HG03457 (cell line): ENCODE results near the gene ZNF396.

Experiments
- ATAC-seq: cut with Tn5 transposase; IDR thresholded peaks from one replicate; pipeline ENCODE4 v1.9.1; 2021; ENCODE audit warnings: moderate number of reproducible peaks; ENCODE audit not compliant: unreplicated experiment

ZNF396 gene

DNA sequence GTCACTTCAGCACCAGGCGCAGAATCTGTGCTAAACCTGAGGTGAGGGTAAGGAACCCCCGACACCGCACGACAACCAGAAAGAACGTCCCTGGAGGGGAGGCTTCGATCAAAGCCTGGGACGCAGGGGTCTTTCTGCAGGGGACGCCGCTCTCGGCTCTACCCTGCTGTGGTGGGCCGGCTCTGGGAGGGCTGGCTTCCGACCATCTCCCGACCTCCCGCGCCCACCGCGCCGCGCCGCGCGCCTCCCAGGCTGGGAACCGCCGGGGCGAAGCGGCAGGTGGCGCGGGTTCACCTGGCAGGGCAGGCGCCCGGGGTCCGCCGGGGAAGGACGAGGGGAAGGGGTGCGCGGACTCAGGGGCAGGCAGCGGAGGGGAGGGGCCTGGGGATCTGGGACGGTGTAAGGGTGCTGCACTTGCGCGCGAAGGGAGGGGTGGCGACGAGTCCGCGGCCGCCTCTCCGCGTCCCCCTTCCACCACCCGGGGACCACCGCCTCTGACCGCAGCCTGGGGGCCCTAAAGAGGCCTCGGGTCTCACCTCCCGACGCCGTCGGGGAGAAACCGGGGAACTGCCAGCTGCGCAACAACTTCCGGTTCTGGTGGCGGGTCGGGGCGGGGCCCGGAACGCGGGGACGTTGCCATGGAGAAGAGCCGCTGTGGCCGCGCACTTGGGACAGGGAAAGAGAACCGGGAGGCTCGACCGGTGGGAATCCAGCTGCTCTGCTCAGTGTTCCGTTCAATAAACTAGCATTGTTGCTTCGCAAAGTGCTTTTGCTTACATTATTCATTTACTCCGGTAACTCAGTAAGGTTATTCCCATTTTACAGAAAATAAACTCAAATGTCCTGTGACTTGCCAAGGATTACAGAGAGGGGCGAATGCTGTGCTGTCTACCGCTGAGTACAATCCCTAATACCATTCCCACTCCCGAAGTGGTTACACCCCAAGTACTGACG, at the start of gene ZNF396:
Gene ZNF396 (minus strand): TSS at position 596 of the 954 bp plus-strand sequence. CDS start 3,045 bp downstream, outside the sequence.
- ATAC-seq: peak; percentile 76

DNA sequence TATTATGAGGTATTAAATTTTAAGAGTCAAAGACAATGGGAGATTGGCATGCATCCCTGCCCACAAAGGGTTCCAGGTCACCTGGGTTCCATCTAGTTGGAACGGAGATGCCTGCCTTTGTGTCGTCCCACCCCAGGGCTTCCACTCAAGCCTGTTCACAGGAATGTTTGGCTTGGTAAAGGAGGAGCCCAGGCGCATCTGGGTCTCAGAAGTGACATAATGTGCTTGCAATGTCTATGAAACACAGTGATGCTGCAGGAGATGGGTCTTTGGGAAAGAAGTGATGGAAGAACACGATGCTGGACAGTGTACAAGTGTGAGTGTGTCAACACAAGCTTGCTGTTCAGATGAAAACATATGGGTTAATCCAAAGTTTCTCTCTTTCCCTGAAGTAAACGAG, 49.6 kb upstream of the ZNF396 start:
- no peak for ATAC-seq

- no peak for ATAC-seq
These were observed 47.2 kb upstream of the ZNF396 start for GRCh38 chr18:35424356-35424755.

GRCh38 chr18:35422237-35422636, 45.1 kb upstream of the ZNF396 start:
- ATAC-seq: no peak

GRCh38 chr18:35418610-35419009, 41.5 kb upstream of the ZNF396 start:
- ATAC-seq: no peak

- no peak for ATAC-seq
These were observed 40.1 kb upstream of the ZNF396 start for GRCh38 chr18:35417223-35417622.

GRCh38 chr18:35415511-35416073, 38.5 kb upstream of the ZNF396 start:
- ATAC-seq: no peak

DNA sequence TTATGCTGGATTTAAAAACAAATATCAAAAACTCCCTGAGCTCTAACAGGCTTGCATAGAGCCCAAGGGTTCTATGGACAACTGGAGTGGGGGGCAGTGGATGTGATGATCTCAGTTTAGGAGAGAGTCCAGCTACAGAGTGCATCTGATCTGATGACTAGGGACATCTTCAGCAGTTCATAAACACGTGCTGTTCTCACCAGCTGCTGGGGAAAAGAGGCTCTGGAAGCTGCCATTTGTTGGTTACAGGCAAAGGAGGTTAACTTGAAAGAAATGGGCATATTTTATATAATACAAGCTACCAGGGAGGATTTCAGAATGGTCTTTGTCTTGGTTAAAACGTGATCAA, 36.0 kb upstream of the ZNF396 start:
- no peak for ATAC-seq

- ATAC-seq: no peak
These were observed 34.7 kb upstream of the ZNF396 start for GRCh38 chr18:35411625-35412351.

- ATAC-seq: no peak
These were observed 33.4 kb upstream of the ZNF396 start for GRCh38 chr18:35410561-35410960.

GRCh38 chr18:35409911-35410310, 32.8 kb upstream of the ZNF396 start:
- no peak for ATAC-seq

DNA sequence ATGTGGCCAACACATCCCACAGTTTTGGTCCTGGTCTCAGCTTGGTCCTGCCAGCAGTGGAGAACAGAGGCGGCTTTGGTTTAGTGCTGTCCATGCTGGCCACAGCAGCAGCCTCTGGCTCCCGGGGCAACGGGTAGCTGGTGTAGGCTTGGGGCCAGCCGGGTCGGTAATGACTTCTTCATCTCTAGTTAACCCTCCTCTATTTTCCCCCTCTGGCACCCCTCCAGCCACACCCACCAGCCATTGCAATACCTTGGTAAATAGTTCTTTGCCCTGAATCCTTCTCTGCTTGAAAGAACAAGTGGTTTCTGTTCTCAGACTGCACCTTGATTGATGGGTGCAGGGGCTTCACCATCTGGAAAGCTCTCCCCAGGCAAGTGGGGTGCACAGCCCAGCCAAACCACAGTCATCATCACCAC, 31.7 kb upstream of the ZNF396 start:
- ATAC-seq: no peak

DNA sequence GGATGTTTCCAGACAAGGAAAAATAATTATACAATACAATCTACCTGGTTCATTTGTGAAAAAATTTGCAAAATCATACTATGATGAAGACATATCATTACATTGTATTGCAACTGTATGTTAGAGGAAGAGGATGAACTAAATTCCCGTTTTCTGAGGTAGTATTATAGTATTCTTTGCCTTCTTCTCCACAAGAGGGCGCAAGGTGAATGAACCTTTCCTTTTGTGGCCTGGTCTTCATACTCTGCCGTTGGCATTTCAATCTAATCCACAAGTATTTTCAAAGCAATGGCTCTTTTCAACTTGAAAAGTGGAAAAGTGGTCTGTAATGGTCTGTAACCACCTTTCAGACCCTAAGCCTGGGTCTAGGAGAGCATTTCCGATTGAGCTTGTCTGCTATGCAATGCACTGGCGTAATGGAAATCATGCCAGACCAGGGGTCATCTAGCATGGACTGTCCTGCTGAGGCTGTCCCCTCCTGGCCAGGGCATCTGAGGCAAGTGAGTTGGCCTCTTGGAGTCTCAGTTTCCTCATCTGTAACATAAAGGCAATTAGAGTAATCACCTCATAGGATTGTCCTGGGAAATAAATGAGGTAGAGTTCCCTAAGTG, 30.8 kb upstream of the ZNF396 start:
- no peak for ATAC-seq

DNA sequence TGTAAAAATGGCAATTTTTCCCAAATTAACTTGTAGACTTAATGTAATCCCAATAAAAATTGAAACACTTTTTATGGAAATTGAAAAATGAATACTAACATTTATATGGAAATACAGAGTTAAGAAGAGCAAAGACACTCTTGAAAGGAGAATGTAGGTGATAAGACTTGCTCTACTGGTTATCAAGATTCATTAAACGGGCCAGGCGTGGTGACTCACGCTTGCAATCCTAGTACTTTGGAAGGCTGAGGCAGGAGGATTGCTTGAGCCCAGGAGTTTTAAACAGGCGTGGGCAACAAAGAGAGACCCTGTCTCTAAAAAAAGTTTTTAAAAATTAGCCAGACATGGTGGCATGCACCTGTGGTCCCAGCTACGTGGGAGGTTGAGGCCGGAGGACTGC, 29.5 kb upstream of the ZNF396 start:
- no peak for ATAC-seq

DNA sequence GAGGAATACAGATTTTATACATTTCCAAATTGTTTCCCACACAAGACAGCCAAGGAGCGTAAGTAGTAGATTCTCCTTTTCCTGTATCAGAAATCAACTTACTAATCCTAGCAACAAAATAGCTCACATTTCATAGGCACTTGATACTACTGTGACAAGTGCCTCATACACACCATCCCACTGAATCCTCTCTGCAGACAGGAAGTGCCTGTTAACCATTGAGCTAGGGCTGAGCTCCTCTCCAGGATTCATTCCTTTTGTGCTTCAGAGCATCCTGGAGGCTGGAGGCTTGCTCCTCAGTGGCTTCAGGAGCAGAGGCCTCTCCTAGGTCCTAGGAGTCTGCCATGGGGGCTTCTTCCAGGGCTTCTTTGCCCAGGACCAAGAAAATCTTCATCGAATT, 20.8 kb upstream of the ZNF396 start:
- ATAC-seq: no peak

GRCh38 chr18:35393716-35394115, 16.6 kb upstream of the ZNF396 start:
- no peak for ATAC-seq

- no peak for ATAC-seq
These were observed 15.2 kb upstream of the ZNF396 start for GRCh38 chr18:35392375-35392774.

GRCh38 chr18:35390951-35391700, 14.0 kb upstream of the ZNF396 start:
- ATAC-seq: no peak

- ATAC-seq: no peak
These were observed 12.0 kb upstream of the ZNF396 start for GRCh38 chr18:35389095-35389618.

DNA sequence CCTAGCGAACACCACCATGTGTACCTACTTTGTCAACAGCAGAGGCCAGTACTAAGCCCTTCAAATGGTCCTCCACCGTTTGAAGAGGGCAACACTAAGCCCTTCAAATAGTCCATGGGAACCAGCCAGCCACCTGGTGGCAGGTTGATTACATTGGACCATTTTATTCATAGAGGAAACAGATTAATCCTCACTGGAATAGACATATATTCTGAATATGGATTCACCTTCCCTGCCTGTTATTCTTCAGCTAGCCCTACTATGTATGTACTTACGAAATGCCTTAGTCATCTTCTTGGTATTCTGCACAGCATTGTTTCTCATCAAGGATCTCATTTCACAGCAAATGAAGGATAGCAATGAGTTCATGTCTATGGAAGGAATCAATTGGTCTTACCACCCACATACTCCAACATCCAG, 10.0 kb upstream of the ZNF396 start:
- ATAC-seq: peak; percentile 19
